ENCODE measurements around the gene OPCML. TPM values are rescaled to one million over a fixed set of nuclear protein-coding genes. Genes with fewer than 3 reads are reported as not detected.

The OPCML gene
- total and polyA plus RNA-seq, 2 donors from 2014 or later = 0.77 to 1.1 TPM

- FAIRE-seq (no peak), DNase-seq (no peak)
- no peak overlapping the region for H3K4me3 ChIP-seq (ENCODE audit: low read length in 3 of 3)
- no peak overlapping the region for H3K27ac ChIP-seq (ENCODE audit: low read depth in 2 of 2, low read length in 2 of 2)
- H3K36me3 ChIP-seq (ENCODE audit: control insufficient read depth in 2 of 3, insufficient read depth in 3 of 3, low read length in 3 of 3) = no peaks in the 10 kb centered on the region
- H3K9ac ChIP-seq (ENCODE audit: low read length in 3 of 3) = no peak overlapping the region
- no peak for TF ChIP-seq CTCF (IDR thresholded peaks at IDR 0.05; ENCODE audit: borderline replicate concordance, extremely low read depth, insufficient read depth)
- intact Hi-C loops (cut with DNase I) = no loop called here
- no peaks in the 10 kb centered on the region for H3K4me1 ChIP-seq (ENCODE audit: control insufficient read depth in 2 of 3, insufficient read depth in 2 of 3, low read depth in 1 of 3, low read length in 3 of 3)
- no peaks in the 10 kb centered on the region for H3K9me3 ChIP-seq (ENCODE audit: control insufficient read depth in 2 of 3, insufficient read depth in 1 of 3, low read length in 3 of 3)
- no peaks in the 10 kb centered on the region for H3K27me3 ChIP-seq (ENCODE audit: control insufficient read depth, insufficient read depth, low read length)
Measured at GRCh38 chr11:132913295-132913694, 619.0 kb downstream of the OPCML start.

GRCh38 chr11:132911186-132911585, 621.1 kb downstream of the OPCML start:
- H3K9ac ChIP-seq (ENCODE audit: low read length in 3 of 3) = no peak overlapping the region
- no peak overlapping the region for H3K4me3 ChIP-seq (ENCODE audit: low read length in 3 of 3)
- H3K36me3 ChIP-seq (ENCODE audit: control insufficient read depth in 2 of 3, insufficient read depth in 3 of 3, low read length in 3 of 3) = no peaks in the 10 kb centered on the region
- H3K27ac ChIP-seq (ENCODE audit: low read depth in 2 of 2, low read length in 2 of 2) = no peak overlapping the region
- H3K9me3 ChIP-seq (ENCODE audit: control insufficient read depth in 2 of 3, insufficient read depth in 1 of 3, low read length in 3 of 3) = no peaks in the 10 kb centered on the region
- no peaks in the 10 kb centered on the region for H3K27me3 ChIP-seq (ENCODE audit: control insufficient read depth, insufficient read depth, low read length)
- H3K4me1 ChIP-seq (ENCODE audit: control insufficient read depth in 2 of 3, insufficient read depth in 2 of 3, low read depth in 1 of 3, low read length in 3 of 3) = no peaks in the 10 kb centered on the region
- intact Hi-C loops (cut with DNase I) = no loop called here
- TF ChIP-seq CTCF (IDR thresholded peaks at IDR 0.05; ENCODE audit: borderline replicate concordance, extremely low read depth, insufficient read depth) = no peak
- DNase-seq (peak in 2 of 5 donors; percentile 62 to 65), FAIRE-seq (no peak)

- no peaks in the 10 kb centered on the region for H3K36me3 ChIP-seq (ENCODE audit: control insufficient read depth in 2 of 3, insufficient read depth in 3 of 3, low read length in 3 of 3)
- no peak overlapping the region for H3K27ac ChIP-seq (ENCODE audit: low read depth in 2 of 2, low read length in 2 of 2)
- intact Hi-C loops (cut with DNase I) = no loop called here
- no peaks in the 10 kb centered on the region for H3K27me3 ChIP-seq (ENCODE audit: control insufficient read depth, insufficient read depth, low read length)
- no peak overlapping the region for H3K9ac ChIP-seq (ENCODE audit: low read length in 3 of 3)
- no peaks in the 10 kb centered on the region for H3K4me1 ChIP-seq (ENCODE audit: control insufficient read depth in 2 of 3, insufficient read depth in 2 of 3, low read depth in 1 of 3, low read length in 3 of 3)
- no peak for FAIRE-seq
- DNase-seq = peak in 2 of 5 donors; percentile 37 to 38
- H3K9me3 ChIP-seq (ENCODE audit: control insufficient read depth in 2 of 3, insufficient read depth in 1 of 3, low read length in 3 of 3) = no peaks in the 10 kb centered on the region
- no peak for TF ChIP-seq CTCF (IDR thresholded peaks at IDR 0.05; ENCODE audit: borderline replicate concordance, extremely low read depth, insufficient read depth)
- no peak overlapping the region for H3K4me3 ChIP-seq (ENCODE audit: low read length in 3 of 3)
Measured at GRCh38 chr11:132910011-132910760, 622.1 kb downstream of the OPCML start.

Measured in kidney (tissue), 14 donors.